Thyroid gland (tissue), 4 donors: ENCODE data around the gene TOPAZ1.

Source experiments
- POLR2A ChIP-seq, 2 donors: fragments of 450-650 bp; IDR thresholded peaks; one replicate each; pipeline ENCODE4 v1.6.1; 2017; ENCODE audit warnings: antibody characterized with exemption in 2 of 2, mild to moderate bottlenecking in 2 of 2, moderate library complexity in 1 of 2
- TF ChIP-seq, protein P1 (sequence below), 6 experiments: fragments of 200-600 bp in 3 of 6; fragments of 450-650 bp in 3 of 6; sonication (generic) in 3 of 6; IDR thresholded peaks; one replicate each; pipeline ENCODE4 v1.5.1; 2016 to 2019; ENCODE audit warnings: antibody characterized with exemption in 6 of 6, mild to moderate bottlenecking in 2 of 6, inconsistent platforms in 1 of 6, moderate library complexity in 1 of 6

DNA sequence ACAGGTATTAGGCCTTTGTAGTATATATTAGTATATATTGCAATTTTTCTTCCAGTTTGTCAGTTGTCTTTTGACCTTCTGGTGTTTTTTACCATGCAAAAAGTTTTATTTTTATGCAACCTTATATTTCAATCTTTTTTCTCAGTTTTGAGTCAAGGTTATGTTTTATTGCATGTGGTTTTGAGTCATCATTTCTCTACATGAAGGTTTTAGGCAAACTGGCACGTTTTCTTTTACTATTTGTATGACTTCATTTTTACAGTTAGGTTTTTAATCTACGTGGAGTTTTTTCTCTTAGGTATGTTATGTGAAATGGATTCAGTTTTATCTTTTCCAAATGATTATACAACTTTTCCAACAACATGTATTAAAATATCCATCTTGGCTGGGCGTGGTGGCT lies 60.1 kb downstream of the TOPAZ1 start:
- TF ChIP-seq, protein P1, sequence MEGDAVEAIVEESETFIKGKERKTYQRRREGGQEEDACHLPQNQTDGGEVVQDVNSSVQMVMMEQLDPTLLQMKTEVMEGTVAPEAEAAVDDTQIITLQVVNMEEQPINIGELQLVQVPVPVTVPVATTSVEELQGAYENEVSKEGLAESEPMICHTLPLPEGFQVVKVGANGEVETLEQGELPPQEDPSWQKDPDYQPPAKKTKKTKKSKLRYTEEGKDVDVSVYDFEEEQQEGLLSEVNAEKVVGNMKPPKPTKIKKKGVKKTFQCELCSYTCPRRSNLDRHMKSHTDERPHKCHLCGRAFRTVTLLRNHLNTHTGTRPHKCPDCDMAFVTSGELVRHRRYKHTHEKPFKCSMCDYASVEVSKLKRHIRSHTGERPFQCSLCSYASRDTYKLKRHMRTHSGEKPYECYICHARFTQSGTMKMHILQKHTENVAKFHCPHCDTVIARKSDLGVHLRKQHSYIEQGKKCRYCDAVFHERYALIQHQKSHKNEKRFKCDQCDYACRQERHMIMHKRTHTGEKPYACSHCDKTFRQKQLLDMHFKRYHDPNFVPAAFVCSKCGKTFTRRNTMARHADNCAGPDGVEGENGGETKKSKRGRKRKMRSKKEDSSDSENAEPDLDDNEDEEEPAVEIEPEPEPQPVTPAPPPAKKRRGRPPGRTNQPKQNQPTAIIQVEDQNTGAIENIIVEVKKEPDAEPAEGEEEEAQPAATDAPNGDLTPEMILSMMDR (IDR thresholded peaks at IDR 0.05): no peak
- TF ChIP-seq POLR2A (IDR thresholded peaks at IDR 0.05): no peak
